GM18868 (cell line): ENCODE results near the gene PKNOX2.

Experiments
- ATAC-seq: cut with Tn5 transposase; IDR thresholded peaks from one replicate; pipeline ENCODE4 v1.9.1; 2021; ENCODE audit warnings: mild to moderate bottlenecking, moderate library complexity; ENCODE audit not compliant: unreplicated experiment

The PKNOX2 gene

GRCh38 chr11:125429174-125429707 is 264.7 kb downstream of the PKNOX2 start:
- ATAC-seq, result peak; percentile 52

GRCh38 chr11:125429807-125430678 is 265.5 kb downstream of the PKNOX2 start:
- no peak for ATAC-seq

DNA sequence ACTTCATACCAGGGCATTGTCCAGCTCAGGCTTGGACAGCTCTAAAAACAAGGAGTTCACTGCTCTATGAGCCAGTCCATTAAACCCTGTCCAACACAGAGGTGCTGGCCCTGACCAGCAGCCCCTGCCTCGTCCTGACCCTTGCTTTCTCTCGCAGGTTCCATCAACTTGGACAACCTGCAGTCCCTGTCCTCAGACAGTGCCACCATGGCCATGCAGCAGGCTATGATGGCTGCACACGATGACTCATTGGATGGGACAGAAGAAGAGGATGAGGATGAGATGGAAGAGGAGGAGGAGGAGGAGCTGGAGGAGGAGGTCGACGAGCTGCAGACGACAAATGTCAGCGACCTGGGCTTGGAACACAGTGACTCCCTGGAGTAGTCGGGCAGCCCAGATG is 266.5 kb downstream of the PKNOX2 start:
- ATAC-seq, result no peak

DNA sequence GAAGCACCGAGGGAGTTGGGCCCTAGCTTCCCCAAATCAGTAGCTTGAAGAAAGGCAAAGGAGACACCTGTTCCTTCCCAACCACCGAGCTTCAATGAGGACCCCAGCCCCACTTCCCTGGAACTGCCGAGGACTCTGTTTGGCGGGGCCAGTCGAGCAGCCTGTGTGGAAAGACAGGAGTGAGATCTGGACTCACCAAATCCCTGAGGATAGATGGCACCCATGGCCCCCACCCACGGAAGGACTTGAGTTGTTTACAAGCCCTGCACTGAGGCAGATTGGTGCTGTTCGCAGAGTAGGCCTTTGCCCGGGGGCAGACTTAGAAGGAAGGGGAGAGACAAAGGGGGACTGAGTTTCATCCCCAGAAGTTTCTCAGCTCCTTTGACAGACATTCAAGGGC is 266.9 kb downstream of the PKNOX2 start:
- ATAC-seq, result no peak

DNA sequence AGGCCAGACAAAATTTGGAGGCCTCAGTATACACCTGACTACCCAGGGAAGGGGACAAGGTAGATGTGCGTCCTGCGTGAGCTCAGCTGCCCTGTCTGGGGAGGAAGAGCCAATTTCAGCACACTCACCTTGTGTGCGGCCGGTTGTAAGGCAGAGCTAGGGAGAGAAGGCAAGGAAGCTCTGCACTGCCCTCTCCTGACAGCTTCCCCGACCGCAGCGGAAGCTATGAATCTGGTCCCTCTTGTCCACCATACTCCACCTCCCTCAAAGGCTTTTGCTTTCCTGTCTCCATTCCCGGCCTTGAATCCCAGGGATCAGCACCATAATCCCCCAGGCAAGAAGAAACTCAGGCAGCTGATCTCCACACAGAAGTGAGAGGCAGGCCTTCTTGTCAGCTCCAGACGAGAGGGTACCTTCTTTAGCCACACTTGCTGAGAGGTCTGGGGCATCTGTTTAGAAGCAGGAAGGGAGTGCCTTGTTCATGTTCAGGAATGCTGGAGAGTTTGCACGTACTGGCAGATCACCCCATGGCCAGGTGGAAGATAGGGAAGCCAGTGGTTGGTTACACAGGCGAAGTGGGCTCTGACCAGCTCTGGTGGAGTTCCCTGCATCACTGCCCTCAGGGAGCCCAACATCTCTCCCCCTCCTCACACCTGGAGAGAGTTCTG is 269.0 kb downstream of the PKNOX2 start:
- ATAC-seq, result peak; percentile 83

DNA sequence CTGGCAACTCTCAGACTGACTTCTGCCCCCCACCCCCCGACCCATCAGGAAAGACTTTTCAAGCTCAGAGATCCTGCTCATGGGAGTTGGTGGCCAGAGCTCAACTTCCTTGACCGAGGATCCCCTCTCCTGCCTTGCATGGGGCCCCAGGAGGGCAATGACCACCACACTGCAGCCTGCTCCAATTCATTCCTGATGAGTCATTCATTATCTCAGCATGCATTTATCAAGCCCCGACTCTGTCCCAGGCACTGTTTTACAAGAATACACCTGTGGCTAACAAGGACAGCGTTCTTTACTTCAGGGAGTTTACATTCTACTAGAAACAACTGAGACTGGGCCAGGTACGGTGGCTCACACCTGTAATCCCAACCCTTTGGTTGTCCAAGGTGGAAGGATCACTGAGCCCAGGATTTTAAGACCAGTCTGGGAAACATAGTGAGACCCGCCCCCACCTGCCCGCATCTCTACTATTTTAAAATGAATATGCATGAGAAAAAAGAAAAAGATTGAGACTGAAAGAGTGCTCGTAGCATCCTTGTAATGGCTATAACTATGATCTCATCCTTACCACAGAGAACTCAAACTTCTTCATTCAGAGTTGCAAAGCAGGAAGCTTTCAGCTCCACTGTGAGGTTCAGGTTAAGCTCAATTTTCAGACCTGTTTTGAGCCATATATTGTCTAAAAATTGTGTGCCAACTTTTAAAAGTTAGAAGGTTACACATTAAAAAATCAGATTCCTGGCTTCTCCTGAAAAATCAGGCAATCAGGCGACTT is 271.1 kb downstream of the PKNOX2 start:
- no peak for ATAC-seq

- no peak for ATAC-seq
These were observed 277.3 kb downstream of the PKNOX2 start for GRCh38 chr11:125441648-125442410.

- no peak for ATAC-seq
These were observed 278.4 kb downstream of the PKNOX2 start for GRCh38 chr11:125442946-125443345.

DNA sequence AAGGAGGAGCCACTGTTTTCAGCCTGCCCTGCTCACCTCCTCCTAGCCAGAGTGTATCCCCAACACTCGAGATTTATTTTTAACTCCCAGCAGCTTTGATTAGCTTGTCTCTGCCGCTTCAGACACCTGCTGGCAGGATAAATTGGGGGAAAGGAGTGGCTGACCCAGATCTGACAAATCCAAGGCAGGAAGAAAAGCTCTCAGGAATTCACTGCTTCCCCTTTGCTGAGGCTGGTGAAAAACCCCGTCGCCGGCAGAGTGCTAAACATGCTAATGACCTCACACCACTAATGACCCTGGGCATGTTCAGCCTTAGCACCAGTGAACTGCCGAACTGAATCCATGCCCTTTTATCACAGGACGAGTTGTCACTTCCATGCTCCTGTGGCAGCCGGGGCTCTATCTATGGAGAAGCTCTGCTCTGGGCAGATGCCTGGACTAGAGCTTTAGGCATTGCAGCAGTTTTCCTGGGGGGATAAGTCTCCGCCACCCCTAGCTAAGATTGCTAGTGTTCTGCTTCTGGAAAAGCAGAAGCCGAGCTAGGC is 279.3 kb downstream of the PKNOX2 start:
- no peak for ATAC-seq

DNA sequence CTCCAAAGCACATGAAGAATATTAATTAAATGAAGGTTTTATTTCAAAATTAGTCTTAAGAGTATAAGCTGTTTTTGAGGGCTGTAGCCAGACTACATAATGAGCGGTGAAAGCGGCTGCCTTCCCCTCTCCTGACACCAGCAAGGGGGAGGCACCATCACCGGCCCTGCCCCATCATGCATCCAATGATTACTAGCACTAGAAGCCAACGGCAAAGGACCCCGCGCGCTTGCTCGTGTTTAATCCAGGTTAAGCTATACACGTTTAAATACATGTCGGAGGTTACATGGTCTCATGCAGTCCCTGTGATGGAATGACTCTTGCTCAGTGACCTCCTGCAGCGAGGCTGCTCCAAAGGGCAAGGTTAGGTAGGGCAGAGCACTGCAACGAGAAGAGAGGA is 281.2 kb downstream of the PKNOX2 start:
- ATAC-seq, result no peak

DNA sequence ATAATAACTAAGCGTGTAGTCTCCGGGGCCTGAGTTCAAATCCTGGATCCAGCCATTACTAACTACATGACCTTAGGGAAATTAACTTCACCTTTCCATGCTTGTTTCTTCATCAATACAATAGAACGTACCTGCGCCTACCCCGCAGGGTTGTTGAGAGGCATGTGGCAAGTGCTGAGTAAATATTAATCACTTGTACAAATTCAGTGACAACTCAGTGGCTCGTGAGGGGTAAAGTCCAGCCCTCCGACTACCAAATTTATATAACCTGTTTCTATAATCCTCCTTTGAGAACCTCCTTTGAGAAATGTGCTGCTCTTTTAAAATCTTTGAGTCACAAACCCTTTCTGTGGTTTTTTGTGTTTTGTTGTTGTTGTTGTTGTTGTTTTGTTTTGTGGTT is 281.7 kb downstream of the PKNOX2 start:
- no peak for ATAC-seq

GRCh38 chr11:125447721-125448120 is 283.2 kb downstream of the PKNOX2 start:
- no peak for ATAC-seq

DNA sequence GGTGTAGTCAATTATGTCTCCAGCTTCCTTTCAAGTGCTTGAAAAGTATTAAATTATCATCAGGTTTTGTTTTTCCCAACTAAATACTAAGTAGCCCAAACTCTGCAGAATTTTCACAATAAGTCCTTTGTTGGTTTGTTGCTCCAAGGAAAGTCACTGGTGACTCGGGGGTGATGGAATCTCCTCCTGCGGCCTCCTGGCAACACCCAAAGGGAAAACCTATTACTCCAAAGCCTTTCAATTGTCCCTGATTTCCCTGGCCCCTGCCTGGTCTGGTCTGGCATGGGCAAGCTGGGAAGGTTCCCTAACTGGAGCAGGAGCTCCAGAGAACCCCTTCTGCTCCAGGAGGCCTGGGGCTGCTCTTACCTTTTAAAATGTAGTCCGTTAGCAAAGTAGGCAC is 283.6 kb downstream of the PKNOX2 start:
- ATAC-seq, result no peak

DNA sequence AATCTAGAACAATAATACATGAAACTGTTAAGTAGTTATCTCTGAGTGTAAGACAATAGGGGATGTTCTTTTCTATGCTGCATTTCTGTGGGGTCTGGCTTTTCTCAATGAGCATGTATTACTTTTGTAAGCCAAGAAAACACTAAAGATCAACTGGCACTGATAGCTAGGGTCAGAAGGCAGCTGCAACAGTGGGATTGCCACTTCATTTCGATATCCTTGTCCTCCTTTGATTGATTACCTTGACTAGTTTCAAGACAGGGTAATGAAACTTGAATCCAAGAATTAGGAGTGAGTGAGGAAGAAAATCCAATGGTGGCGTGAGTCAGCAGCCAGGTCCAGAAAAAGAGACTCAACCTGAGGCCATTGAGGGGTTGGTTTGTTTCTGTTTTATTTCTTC is 285.0 kb downstream of the PKNOX2 start:
- ATAC-seq, result no peak

GRCh38 chr11:125451400-125452124 is 287.0 kb downstream of the PKNOX2 start:
- ATAC-seq, result peak; percentile 88

GRCh38 chr11:125452125-125452470 is 287.5 kb downstream of the PKNOX2 start:
- no peak for ATAC-seq

- ATAC-seq, result no peak
These were observed 289.5 kb downstream of the PKNOX2 start for GRCh38 chr11:125454047-125454446.

DNA sequence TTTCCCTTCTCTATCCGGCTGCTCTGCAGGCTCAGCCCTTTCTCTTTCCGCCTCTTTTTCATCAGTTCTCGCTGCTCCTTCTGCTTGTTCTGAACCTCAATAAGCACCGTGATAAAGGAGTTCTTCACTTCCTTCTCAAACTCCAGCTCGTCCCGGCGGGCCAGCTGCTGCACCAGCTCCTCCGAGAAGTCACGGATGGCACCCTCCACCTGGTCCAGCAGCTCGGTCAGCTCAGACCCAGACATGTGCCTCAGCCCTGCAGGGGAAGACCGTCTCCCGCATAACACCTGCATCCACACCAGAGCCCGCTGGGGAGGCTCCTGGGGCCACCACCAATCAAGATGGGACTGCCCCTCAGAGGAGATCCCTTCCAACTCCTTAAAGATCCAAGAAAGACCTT is 291.3 kb downstream of the PKNOX2 start:
- ATAC-seq, result no peak

DNA sequence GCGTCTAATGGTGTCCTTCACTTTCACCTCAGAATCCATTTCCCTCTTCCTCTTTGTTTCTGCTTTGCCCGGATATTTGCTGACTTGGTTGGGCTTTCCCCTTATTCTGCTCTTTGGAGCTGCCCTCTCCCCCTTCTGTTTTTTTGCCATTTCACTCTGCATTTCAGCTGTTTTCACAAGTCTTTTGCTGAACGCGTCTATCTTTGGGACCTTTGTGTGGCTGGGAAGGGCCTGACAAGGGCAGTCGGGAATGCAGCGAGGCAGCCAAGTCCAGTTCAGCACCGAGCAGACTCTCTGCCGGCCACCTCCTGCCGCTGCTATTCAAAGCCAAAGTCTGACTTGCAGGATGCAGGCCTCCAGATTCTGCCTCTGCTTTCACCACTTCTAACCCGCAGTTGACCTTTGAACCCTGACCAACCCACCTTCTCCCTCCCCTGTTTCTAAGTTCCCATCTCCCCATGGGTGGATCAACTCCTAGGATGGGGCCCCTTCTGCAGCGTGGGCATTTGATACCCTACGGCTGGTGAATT is 293.3 kb downstream of the PKNOX2 start:
- ATAC-seq, result no peak
